ENCODE measurements around the gene NEU1. TPM values are rescaled to one million over a fixed set of nuclear protein-coding genes. Genes with fewer than 3 reads are reported as not detected.

Gene NEU1
- total RNA-seq, 2 donors from 2014 or later: 42.4 to 50.7 TPM

GRCh38 chr6:31815025-31815838 lies 47.4 kb downstream of the NEU1 start, which contains the start of the genes HSPA1A and HSPA1L:
Gene HSPA1A, plus strand, starts transcription at chr6:31815543. Its CDS starts 214 bp downstream, at chr6:31815757.
Gene HSPA1L, minus strand, starts transcription at chr6:31815283. Its CDS starts 3,311 bp downstream, at chr6:31811972.
- peak within 1 kb of the TSS; percentile 84 for H3K4me3 ChIP-seq (ENCODE audit: low read length)
- Mint-ChIP-seq H3K36me3 (ENCODE audit: low read depth) (peaks cover 3% of the 10 kb centered on the region), H3K9me3 (peaks cover 13% of the 10 kb centered on the region), H3K27ac (peak within 1 kb of the TSS; percentile 100), H3K4me3 (peak within 1 kb of the TSS; percentile 79), H3K4me1 (peaks cover 24% of the 10 kb centered on the region), H3K27me3 (ENCODE audit: insufficient read depth) (peaks cover 3% of the 10 kb centered on the region)
- no peak for TF ChIP-seq CTCF (conservative IDR thresholded peaks at IDR 0.05)
- WGBS, 2 experiments (ENCODE audit: insufficient coverage in 1 of 2, insufficient read length in 1 of 2): 0% methylated on average over 15 to 51 of the region's 56 CpGs
- H3K9me3 ChIP-seq (ENCODE audit: control insufficient read depth, low read length): no peaks in the 10 kb centered on the region
- H3K27ac ChIP-seq (ENCODE audit: low read depth, low read length): peak within 1 kb of the TSS; percentile 98
- peak within 1 kb of the TSS; percentile 96 for H3K9ac ChIP-seq (ENCODE audit: extremely low read depth, low read length, poor library complexity, severe bottlenecking)
- peak; percentile 100 for DNase-seq
- no peaks in the 10 kb centered on the region for H3K36me3 ChIP-seq (ENCODE audit: control insufficient read depth, insufficient read depth, low read length)
- H3K27me3 ChIP-seq (ENCODE audit: control insufficient read depth, insufficient read depth, low read length, poor library complexity, severe bottlenecking): no peaks in the 10 kb centered on the region
- H3K4me1 ChIP-seq (ENCODE audit: control insufficient read depth, insufficient read depth, low read length): no peaks in the 10 kb centered on the region

GRCh38 chr6:31814677-31815024 lies 48.0 kb downstream of the NEU1 start:
- no peaks in the 10 kb centered on the region for H3K9me3 ChIP-seq (ENCODE audit: control insufficient read depth, low read length)
- Mint-ChIP-seq H3K36me3 (ENCODE audit: low read depth) (peaks cover 3% of the 10 kb centered on the region), H3K27me3 (ENCODE audit: insufficient read depth) (peaks cover 3% of the 10 kb centered on the region), H3K4me3 (peak overlapping the region; percentile 79), H3K27ac (peak overlapping the region; percentile 100), H3K9me3 (peaks cover 13% of the 10 kb centered on the region), H3K4me1 (peaks cover 20% of the 10 kb centered on the region)
- no peaks in the 10 kb centered on the region for H3K36me3 ChIP-seq (ENCODE audit: control insufficient read depth, insufficient read depth, low read length)
- DNase-seq: peak; percentile 98
- H3K9ac ChIP-seq (ENCODE audit: extremely low read depth, low read length, poor library complexity, severe bottlenecking): peak overlapping the region; percentile 96
- 0 to 1% methylated on average over 2 to 13 of the region's 13 CpGs for WGBS, 2 experiments (ENCODE audit: insufficient coverage in 1 of 2, insufficient read length in 1 of 2)
- no peaks in the 10 kb centered on the region for H3K4me1 ChIP-seq (ENCODE audit: control insufficient read depth, insufficient read depth, low read length)
- peak overlapping the region; percentile 98 for H3K27ac ChIP-seq (ENCODE audit: low read depth, low read length)
- H3K27me3 ChIP-seq (ENCODE audit: control insufficient read depth, insufficient read depth, low read length, poor library complexity, severe bottlenecking): no peaks in the 10 kb centered on the region
- peak overlapping the region; percentile 84 for H3K4me3 ChIP-seq (ENCODE audit: low read length)
- TF ChIP-seq CTCF (conservative IDR thresholded peaks at IDR 0.05): no peak

GRCh38 chr6:31813465-31813849 lies 49.2 kb downstream of the NEU1 start:
- Histone ChIP-seq H3K27ac (ENCODE audit: low read depth, low read length) (no peak overlapping the region), H3K9me3 (ENCODE audit: control insufficient read depth, low read length) (no peaks in the 10 kb centered on the region), H3K4me3 (ENCODE audit: low read length) (peak overlapping the region; percentile 53), H3K9ac (ENCODE audit: extremely low read depth, low read length, poor library complexity, severe bottlenecking) (no peak overlapping the region), H3K27me3 (ENCODE audit: control insufficient read depth, insufficient read depth, low read length, poor library complexity, severe bottlenecking) (no peaks in the 10 kb centered on the region), H3K36me3 (ENCODE audit: control insufficient read depth, insufficient read depth, low read length) (no peaks in the 10 kb centered on the region), H3K4me1 (ENCODE audit: control insufficient read depth, insufficient read depth, low read length) (no peaks in the 10 kb centered on the region)
- peaks cover 3% of the 10 kb centered on the region for H3K36me3 Mint-ChIP-seq (ENCODE audit: low read depth)
- WGBS, 2 experiments (ENCODE audit: insufficient coverage in 1 of 2, insufficient read length in 1 of 2): 96 to 100% methylated on average over 7 of the region's 7 CpGs
- TF ChIP-seq CTCF (conservative IDR thresholded peaks at IDR 0.05): no peak
- peaks cover 17% of the 10 kb centered on the region for H3K4me1 Mint-ChIP-seq
- peaks cover 13% of the 10 kb centered on the region for H3K9me3 Mint-ChIP-seq
- no peak for DNase-seq
- H3K27me3 Mint-ChIP-seq (ENCODE audit: insufficient read depth): peaks cover 3% of the 10 kb centered on the region
- peak overlapping the region; percentile 79 for H3K4me3 Mint-ChIP-seq
- peak overlapping the region; percentile 91 for H3K27ac Mint-ChIP-seq
